NT2/D1 (cell line): ENCODE results near the gene MUC15.

Source experiments
- SUZ12 ChIP-seq: IDR thresholded peaks from 2 replicates; pipeline ENCODE4 v1.6.1; 2011; ENCODE audit not compliant: insufficient read length, insufficient read depth; ENCODE audit errors: extremely low read depth
- YY1 ChIP-seq: IDR thresholded peaks from 2 replicates; pipeline ENCODE4 v1.6.1; 2011; ENCODE audit not compliant: insufficient read length, insufficient read depth
- ZNF274 ChIP-seq: IDR thresholded peaks from 2 replicates; pipeline ENCODE4 v1.6.1; 2011; ENCODE audit warnings: mild to moderate bottlenecking, low read depth, low read length

- TF ChIP-seq SUZ12 (no peak), YY1 (no peak), ZNF274 (no peak)
These were observed 21.6 kb upstream of the MUC15 start for GRCh38 chr11:26593691-26594090.
